HG03039 (cell line): ENCODE data around the gene RIOK2.
"Not testable (repeated sequence)": the region's sequence is repeated elsewhere in the genome, so short reads cannot be mapped to it uniquely, and the experiment has no call there.

ENCODE experiments used
- ATAC-seq: cut with Tn5 transposase; IDR thresholded peaks from one replicate; pipeline ENCODE4 v1.9.1; 2021; ENCODE audit warnings: mild to moderate bottlenecking, moderate library complexity; ENCODE audit not compliant: unreplicated experiment

RIOK2 gene

DNA sequence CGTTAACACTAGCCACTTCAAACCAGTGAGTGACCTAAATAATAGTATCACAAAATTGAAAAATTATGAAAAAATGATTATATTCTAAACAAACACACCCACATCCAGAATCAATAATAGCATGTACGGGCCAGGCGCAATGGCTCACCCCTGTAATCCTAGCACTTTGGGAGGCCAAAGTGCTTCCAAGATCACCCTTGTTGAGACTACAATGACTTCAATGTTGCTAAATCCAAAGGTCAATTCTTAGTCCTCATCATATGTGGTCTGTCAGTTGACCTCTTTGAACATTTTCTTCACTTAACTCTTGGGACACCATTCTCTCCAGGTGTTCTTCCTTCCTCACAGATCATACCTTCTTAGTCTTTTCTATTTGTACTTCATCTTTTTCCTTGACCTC lies 11.3 kb downstream of the RIOK2 start:
- no peak for ATAC-seq

- ATAC-seq = no peak
Measured at GRCh38 chr5:97167435-97167834, 15.6 kb downstream of the RIOK2 start.

DNA sequence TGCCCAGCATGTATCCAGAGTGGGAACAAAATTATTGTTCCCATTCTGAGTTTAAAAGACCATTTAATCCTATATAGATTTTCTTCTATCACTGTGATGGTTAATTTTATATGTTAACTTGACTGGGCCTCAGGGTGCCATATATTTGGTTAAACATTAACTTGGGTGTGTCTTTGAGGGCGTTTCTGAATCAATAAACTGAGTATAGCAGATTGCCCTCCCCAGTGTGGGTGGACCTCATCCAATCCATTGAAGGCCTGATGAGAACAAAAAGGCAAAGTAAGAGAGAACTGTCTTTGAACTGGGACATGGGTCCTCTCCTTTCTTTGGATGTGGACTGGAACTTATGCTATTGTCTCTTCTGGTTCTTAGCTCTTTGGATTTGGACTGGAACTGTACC lies 17.3 kb downstream of the RIOK2 start:
- ATAC-seq = no peak

DNA sequence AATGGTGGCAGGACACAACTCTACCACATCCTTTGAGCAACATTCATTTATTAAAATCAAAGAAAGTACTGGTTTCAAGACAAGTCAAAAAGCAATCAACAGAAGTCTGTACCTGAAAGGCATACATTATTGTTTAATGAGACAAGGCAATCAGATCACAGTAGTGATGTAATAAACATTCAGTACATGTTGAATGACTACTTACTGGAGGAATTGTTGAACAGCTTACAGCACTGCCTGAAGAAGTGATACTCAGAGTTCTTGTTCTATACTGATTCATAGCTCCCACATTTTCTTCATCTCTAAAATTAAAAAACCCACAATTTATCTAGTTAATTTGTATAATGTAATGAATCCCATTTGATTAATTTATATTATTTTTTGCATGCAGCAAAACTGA lies 18.2 kb downstream of the RIOK2 start:
- ATAC-seq = no peak

- no peak for ATAC-seq
Measured at GRCh38 chr5:97163790-97164285, 19.2 kb downstream of the RIOK2 start.

DNA sequence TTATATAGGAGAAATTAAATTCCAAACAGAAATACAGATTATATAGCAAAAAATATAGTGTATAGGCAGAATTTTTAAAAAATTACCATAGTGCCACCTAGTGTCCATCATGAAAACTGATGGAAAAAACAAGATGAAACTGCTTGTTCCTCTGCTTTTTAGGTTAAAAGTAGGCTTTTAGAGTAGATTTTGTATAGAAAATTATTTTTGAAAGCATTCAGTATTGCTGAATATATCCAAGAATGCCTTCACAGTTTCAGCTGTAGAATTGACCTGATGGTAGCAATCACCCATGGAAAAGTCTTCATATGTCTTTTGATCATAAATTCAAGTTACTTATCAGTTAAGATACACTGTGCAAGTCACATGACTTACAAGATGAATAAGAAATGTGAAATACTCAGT lies 19.7 kb downstream of the RIOK2 start:
- ATAC-seq = no peak

GRCh38 chr5:97162045-97162444 lies 21.0 kb downstream of the RIOK2 start:
- no peak for ATAC-seq

DNA sequence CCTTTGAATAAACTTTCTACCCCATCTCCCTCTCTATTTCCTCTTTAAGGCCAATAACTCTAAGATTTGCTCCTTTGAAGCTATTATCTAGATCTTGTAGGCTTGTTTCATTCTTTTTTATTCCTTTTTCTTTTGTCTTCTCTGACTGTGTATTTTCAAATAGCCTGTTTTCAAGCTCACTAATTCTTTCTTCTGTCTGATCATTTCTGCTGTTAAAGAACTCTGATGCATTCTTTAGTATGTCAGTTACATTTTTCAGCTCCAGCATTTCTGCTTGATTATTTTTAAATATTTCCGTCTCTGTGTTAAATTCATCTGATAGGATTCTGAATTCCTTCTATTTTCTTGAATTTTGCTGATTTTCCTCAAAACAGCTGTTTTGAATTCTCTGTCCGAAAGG lies 25.4 kb downstream of the RIOK2 start:
- no peak for ATAC-seq

DNA sequence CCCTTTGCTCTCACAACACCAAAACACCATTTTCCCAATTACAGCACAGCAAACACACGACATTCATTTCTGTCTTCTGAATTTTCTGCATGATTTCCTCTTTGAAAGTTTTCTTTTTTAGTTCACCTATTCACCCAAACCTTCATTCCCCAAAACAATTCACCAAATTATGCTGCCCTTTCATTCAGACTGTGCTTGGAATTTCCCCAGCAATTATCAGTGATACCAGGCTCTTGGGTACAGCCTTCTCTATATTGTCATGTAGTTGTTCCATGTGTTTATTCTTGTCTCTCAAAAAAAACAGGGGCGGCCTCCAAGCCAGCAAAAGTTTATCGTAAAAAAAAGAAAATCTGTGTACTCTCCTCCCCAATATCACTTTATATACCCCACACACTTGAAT lies 31.7 kb downstream of the RIOK2 start:
- no peak for ATAC-seq

GRCh38 chr5:97150401-97150800 lies 32.6 kb downstream of the RIOK2 start:
- ATAC-seq = no peak

DNA sequence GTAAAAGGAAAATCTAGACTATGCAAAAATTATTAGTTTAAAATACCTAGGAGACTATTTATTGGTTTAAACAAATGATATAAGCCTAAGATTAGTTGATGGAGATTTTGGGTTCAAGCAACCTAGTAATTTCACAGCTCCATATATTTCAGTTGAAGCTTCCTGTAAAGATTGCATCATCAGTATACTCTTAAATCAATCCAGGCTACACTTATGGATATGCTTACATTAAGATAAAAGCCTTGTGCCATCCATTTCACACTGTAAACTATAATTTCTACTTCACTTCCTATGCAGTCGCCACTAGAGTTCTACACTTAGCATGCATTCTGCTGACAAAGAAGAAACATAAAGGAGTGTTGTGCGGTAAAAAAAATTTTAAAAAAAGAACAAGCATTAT lies 33.3 kb downstream of the RIOK2 start:
- ATAC-seq = no peak

DNA sequence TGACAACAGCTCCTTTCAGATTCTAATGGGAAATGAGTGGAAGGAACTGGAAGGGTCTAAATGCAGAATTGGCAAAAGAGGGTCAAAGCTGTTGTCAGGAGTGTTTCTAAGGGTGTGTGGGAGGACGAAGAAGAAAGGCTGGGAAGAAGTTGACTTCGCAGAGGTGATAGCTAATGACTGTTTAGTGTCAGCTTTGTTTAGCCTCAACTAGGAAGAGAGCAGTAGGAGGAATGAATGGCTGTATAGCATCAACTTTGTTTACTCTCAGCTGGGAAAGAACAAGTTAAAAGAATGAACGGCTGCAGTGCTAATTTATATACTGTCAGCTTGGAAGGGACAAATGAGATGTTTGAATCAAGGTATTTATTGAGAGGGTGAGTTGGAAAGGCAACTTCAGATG lies 34.8 kb downstream of the RIOK2 start:
- ATAC-seq = no peak

DNA sequence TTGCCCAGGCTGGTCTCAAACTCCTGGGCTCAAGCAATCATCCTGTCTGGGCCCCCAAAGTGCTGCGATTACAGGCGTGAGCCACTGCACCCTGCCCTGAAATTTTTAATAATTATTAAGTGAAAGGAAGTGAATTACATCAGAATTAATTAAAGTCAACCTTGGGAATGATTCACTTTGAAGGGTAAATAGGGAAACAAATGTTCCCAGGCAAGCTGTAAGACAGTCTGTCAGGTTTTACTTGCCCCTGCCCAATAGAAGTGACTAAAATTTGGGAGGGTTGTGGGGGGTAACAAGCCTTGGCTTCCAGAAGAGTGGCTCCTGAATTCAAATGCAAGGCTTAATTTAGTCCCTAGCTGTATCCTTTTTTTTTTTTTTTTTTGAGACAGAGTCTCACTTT lies 39.3 kb downstream of the RIOK2 start:
- no peak for ATAC-seq

DNA sequence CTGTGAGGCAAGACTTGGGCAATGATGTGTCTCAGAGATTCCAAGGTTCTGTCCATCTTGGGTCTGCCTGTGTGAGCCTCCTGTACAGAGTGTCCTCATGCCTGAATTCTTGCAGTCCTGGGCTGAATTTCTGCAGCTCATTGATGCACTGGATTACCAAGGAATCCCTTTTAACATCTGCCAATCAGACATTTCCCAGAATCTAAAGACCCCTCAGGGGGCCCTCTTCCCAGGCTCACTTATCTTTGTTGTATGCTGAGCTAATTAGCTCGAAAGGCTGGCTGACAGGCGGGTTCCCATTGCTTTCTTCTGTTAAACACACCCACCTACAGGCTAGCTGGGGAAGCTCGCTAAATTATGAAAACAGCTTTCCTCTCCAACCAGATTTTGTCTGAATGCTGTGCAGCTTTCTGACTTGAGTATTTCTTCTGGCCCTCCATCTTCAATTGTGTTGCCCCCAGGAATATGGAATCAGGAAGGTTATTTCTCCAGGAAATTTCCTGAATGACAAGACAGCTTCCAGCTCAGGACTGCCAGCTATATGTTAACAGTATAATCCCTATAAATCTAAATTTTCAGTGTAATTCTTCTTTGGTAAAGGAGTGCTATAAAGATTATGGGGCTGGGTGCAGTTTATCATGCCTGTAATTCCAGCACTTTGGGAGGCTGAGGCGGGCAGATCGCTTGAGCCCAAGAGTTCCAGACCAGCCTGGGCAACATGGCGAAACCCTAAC lies 40.4 kb downstream of the RIOK2 start, which contains the start of gene LIX1:
TSS of gene LIX1 (minus strand) at position 91 of the 734 bp plus-strand sequence. CDS start at position 56, 35 bp downstream.
- ATAC-seq = peak; percentile 64

DNA sequence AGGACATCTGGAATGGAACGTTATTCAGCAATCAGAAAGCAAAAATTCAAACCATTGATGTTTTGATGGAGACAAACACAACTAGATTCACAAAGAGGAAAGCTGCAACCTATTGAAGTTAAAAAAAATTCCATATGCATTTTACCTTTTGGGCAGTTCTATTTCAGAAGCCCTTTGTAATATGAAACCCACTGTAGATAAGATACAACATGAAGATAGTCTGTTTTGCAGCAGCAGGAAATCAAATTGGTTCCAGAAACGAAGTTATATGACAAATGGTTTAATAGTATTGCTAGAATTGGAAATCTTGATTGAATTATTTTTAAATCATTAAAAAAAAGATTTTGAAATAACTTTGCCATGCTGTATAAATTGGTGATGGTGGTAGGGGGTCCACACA lies 41.5 kb downstream of the RIOK2 start:
- ATAC-seq = no peak

DNA sequence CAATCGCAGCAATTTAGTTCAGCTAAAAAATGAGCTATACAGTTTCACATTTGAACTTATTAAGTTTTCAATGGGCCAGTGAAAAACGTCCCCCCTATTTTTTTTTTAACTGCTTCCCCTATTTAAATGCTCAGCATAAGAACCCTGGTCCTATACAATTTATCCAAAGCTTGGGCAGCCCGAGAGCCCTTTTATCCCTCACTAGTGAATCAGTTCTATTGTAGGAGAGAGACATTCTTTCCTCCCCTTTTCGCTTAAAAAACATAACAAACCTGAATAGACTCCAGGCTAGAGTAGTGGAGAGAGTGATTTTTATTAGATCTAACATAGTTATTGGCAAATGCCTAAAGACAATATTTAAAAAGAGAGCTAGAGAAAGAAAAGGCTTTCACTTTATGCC lies 42.0 kb downstream of the RIOK2 start:
- ATAC-seq = no peak

DNA sequence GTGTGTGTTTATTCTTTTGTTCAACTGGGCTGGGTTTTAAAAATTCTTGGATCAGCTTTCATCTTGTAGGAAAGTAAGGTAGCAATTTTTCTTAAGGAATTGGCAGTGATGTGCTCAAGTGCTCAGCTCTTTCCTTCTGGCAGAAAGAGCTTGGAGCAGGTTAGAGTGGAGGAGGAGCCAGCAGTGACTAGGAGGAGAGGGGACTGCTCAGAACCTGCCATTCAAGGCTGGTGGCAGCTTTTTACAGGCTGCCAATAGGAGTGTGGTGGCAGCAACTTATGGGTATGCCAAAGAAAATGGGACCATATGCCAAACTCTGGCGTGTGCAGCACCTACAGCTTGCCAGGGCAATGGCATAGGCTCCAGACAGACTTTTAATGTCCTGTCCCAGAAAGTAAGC lies 42.8 kb downstream of the RIOK2 start:
- not testable (repeated sequence) for ATAC-seq

- ATAC-seq = no peak
Measured at GRCh38 chr5:97136475-97136874, 46.6 kb downstream of the RIOK2 start.

DNA sequence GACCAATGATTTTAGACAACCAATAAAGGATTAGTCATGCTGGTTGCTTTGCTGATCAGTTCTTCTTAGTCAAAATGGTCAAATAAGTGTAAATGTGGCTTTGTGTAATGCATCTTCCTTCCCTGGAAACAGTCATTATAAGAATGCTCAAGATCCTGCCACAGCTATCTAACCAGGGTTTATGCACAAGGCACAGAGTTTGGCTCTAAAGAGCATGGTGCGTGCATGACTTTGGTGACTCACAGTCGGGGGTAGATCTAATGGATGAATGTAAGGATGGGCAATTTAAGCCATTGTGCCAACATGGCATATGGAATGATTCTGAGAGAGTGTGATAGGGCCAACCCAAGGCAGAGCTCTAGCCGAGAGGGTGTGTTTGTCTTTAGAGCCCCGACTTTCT lies 47.2 kb downstream of the RIOK2 start:
- ATAC-seq = no peak

DNA sequence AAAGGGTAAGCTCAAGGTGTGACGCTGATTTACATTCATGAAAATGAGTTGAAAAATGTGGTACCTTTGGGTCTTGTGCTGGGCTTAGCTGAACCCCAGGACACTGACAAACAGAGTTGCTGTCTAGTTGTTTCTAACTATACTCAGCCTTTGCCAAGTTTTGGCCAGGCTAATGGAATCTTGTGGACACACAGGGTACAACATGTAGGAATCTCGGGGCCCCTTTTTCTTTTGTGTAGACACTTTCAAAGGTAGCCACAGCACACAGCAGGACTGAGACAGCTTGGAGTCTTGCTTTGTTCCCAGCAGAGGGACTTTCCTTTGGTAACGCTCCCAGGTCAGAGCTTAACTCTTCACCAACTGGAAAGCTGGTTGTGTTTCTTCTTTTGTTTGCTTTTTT lies 48.4 kb downstream of the RIOK2 start:
- ATAC-seq = no peak

GRCh38 chr5:97133101-97133500 lies 49.9 kb downstream of the RIOK2 start:
- no peak for ATAC-seq

GRCh38 chr5:97131921-97132320 lies 51.1 kb downstream of the RIOK2 start:
- no peak for ATAC-seq

- no peak for ATAC-seq
Measured at GRCh38 chr5:97131139-97131710, 51.8 kb downstream of the RIOK2 start.
